Thyroid gland (tissue), 4 donors: ENCODE results near the gene WHRN. TPM values are rescaled to one million over a fixed set of nuclear protein-coding genes. Genes with fewer than 3 reads are reported as not detected.
A peak's percentile ranks its signal among the peaks of the same experiment; 100 is the strongest.

Source experiments
- DNase-seq, 2 donors: peaks; one replicate each; pipeline ENCODE4 v3.0.0-alpha.2; 2019
- H3K27ac ChIP-seq, 3 donors: fragments of 200-600 bp; sonication (generic); 1 replicate in 2 of 3; 2 replicates in 1 of 3; pipeline ENCODE4 v1.5.1; 2016 to 2019; ENCODE audit warnings: mild to moderate bottlenecking in 1 of 3, moderate library complexity in 1 of 3
- H3K27me3 ChIP-seq: fragments of 200-600 bp; sonication (generic); one replicate; pipeline ENCODE4 v1.5.1; 2019
- H3K36me3 ChIP-seq, 2 donors: fragments of 200-600 bp; sonication (generic); one replicate each; pipeline ENCODE4 v1.5.1; 2016 to 2019
- H3K4me1 ChIP-seq, 2 donors: fragments of 200-600 bp; sonication (generic); one replicate each; pipeline ENCODE4 v1.5.1; 2017 to 2019
- H3K4me3 ChIP-seq, 3 donors: fragments of 200-600 bp; sonication (generic); replicated peaks in 1 of 3; 1 replicate in 2 of 3; 2 replicates in 1 of 3; pipeline ENCODE4 v1.5.1; 2016; ENCODE audit warnings: mild to moderate bottlenecking in 1 of 3
- H3K9me3 ChIP-seq: fragments of 200-600 bp; sonication (generic); one replicate; pipeline ENCODE4 v1.5.1; 2017
- POLR2A ChIP-seq, 2 donors: fragments of 450-650 bp; IDR thresholded peaks; one replicate each; pipeline ENCODE4 v1.6.1; 2017; ENCODE audit warnings: antibody characterized with exemption in 2 of 2, mild to moderate bottlenecking in 2 of 2, moderate library complexity in 1 of 2
- WGBS, 2 donors: methylation state at CpG; one replicate each; pipeline ENCODE4 v1.1.5; 2017; 5-methylcytosine and 5-hydroxymethylcytosine counted together
- intact Hi-C: fragments of 100-400 bp; cut with DNase I; formaldehyde crosslinking; loops from one replicate; pipeline ENCODE4 v1.15.1; 2023
- total RNA-seq, 4 donors: library from RNA; depleted of rRNA; stranded (reverse); fragments of >200 nt; gene quantifications; one replicate each; pipeline ENCODE4 v1.2.3, GENCODE V29; 2016
- TF ChIP-seq, protein P1 (sequence below), 6 experiments: fragments of 200-600 bp in 3 of 6; fragments of 450-650 bp in 3 of 6; sonication (generic) in 3 of 6; IDR thresholded peaks; one replicate each; pipeline ENCODE4 v1.5.1; 2016 to 2019; ENCODE audit warnings: antibody characterized with exemption in 6 of 6, mild to moderate bottlenecking in 2 of 6, inconsistent platforms in 1 of 6, moderate library complexity in 1 of 6

The WHRN gene
- total RNA-seq, 4 donors from 2014 or later = 7.4 to 13.0 (median 10.9) TPM

DNA sequence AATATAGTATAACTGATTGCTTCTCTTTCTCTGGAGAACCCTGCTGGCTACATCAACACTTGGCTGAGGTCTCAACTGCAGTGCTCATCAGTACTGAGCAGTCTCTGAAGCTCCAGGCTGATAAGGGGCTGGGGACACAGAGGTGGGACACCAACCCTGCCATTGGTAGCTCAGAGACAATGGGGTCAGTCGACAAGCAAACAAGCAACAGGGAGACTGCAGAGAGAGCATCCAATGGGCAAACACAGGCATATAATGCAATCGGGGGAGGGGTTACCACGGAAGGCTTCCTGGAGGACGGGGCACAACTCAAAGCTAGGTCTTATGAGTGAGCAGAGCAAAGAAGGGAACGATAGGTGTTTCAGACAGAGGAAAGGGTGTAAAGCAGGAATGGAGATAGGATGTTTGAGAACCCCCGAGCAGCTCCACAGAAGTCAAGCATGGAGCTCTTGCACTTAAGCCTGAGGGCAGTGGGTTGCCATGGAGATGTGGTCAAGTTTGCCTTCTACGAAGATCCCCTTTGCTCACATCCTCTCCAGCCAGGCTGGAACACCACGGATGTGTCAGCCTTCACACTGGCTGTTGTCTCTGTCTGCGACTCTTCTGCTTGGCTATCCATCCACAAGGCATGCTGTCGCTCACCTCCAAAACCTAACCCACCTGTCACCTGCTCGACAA is 96.0 kb downstream of the WHRN start:
- Histone ChIP-seq H3K4me1 (no peaks in the 10 kb centered on the region), H3K27me3 (no peaks in the 10 kb centered on the region), H3K4me3 (no peak overlapping the region), H3K36me3 (no peaks in the 10 kb centered on the region), H3K27ac (no peak overlapping the region), H3K9me3 (no peaks in the 10 kb centered on the region)
- DNase-seq = no peak
- no peak for TF ChIP-seq POLR2A (IDR thresholded peaks at IDR 0.05)
- TF ChIP-seq, protein P1, sequence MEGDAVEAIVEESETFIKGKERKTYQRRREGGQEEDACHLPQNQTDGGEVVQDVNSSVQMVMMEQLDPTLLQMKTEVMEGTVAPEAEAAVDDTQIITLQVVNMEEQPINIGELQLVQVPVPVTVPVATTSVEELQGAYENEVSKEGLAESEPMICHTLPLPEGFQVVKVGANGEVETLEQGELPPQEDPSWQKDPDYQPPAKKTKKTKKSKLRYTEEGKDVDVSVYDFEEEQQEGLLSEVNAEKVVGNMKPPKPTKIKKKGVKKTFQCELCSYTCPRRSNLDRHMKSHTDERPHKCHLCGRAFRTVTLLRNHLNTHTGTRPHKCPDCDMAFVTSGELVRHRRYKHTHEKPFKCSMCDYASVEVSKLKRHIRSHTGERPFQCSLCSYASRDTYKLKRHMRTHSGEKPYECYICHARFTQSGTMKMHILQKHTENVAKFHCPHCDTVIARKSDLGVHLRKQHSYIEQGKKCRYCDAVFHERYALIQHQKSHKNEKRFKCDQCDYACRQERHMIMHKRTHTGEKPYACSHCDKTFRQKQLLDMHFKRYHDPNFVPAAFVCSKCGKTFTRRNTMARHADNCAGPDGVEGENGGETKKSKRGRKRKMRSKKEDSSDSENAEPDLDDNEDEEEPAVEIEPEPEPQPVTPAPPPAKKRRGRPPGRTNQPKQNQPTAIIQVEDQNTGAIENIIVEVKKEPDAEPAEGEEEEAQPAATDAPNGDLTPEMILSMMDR (IDR thresholded peaks at IDR 0.05) = no peak
- intact Hi-C loops = loop anchor here (5.0 to 10.0 kb wide), 3 partner anchors 96 to 243 kb away; partner anchors contain the start of genes ATP6V1G1 and WHRN
- 53 to 63% methylated on average over 11 of the region's 11 CpGs for whole genome bisulfite sequencing, 2 donors

DNA sequence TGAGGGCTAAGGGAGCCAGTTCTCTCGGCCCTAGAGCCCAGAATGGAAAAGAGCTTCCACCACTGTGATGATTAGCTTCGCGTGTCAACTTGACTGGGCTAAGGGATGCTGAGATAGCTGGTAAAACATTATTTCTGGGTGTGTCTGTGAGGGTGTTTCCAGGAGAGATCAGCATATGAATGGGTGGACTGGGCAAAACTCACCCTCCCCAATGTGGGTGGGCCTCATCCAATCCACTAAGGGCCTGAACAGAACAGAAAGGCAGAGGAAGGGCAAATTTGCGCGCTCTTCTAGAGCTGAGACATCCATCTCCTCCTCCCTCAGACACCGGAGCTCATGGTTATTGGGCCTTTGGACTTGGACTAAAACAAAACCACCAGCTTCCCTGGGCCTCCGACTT is 96.6 kb downstream of the WHRN start:
- WGBS, 2 donors = 85 to 89% methylated on average over 7 of the region's 7 CpGs
- no peak for TF ChIP-seq POLR2A (IDR thresholded peaks at IDR 0.05)
- TF ChIP-seq, protein P1 (IDR thresholded peaks at IDR 0.05) = no peak
- H3K4me3 ChIP-seq = no peak overlapping the region
- no peaks in the 10 kb centered on the region for H3K9me3 ChIP-seq
- intact Hi-C loops = loop anchor here (5.0 to 10.0 kb wide), 3 partner anchors 96 to 244 kb away; partner anchors contain the start of genes ATP6V1G1 and WHRN
- H3K27me3 ChIP-seq = no peaks in the 10 kb centered on the region
- H3K4me1 ChIP-seq = no peaks in the 10 kb centered on the region
- H3K36me3 ChIP-seq = no peaks in the 10 kb centered on the region
- no peak for DNase-seq
- H3K27ac ChIP-seq = no peak overlapping the region

DNA sequence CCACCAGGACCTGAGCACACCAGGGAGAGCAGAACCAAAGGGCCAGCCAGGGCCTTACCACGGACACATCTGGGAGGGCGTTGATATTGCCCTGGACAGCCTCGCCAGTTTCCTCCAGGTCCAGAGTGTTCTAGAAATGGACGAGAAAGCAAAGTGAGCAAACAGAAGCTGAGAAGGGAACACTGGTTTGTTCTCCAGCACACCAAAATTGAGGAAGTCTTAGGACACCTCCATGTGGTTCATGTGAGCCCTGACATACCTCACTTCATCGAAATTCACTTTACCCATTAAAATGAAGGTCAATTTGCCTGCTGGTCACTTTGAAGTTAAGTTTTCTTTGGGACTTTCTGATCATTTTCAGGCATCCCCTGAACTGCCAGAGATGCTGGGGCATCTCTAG is 97.4 kb downstream of the WHRN start:
- intact Hi-C loops = loop anchor here (5.0 to 10.0 kb wide), 3 partner anchors 97 to 244 kb away; partner anchors contain the start of genes ATP6V1G1 and WHRN
- H3K4me1 ChIP-seq = no peaks in the 10 kb centered on the region
- 80 to 90% methylated on average over 5 of the region's 5 CpGs for WGBS, 2 donors
- H3K27ac ChIP-seq = no peak overlapping the region
- no peaks in the 10 kb centered on the region for H3K36me3 ChIP-seq
- no peak overlapping the region for H3K4me3 ChIP-seq
- no peaks in the 10 kb centered on the region for H3K9me3 ChIP-seq
- no peaks in the 10 kb centered on the region for H3K27me3 ChIP-seq
- TF ChIP-seq POLR2A (IDR thresholded peaks at IDR 0.05) = no peak
- no peak for DNase-seq

DNA sequence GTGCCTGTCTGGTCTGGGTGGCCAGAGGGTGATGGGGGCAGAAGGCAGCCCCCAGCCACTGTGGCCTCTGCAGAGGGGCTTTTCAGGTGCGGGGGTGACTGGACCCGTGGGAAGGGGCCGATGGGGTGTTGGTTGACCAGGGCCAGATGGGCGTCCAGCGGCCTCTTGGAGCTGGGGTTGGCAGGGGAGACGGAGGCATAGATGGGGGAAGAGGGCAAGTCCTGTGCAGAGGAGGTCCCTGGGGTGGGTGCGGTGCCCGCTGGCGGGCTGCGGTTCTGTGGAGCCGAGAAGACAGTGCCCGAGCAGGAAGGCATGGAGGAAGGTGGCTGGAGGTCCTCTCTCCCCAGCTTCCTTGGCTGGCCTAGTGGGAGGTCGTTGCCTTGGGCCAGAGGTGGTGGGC is 98.8 kb downstream of the WHRN start:
- DNase-seq = no peak
- intact Hi-C loops = loop anchor here (5.0 to 10.0 kb wide), 3 partner anchors 98 to 246 kb away; partner anchors contain the start of genes ATP6V1G1 and WHRN
- 90 to 94% methylated on average over 13 of the region's 13 CpGs for WGBS, 2 donors
- Histone ChIP-seq H3K4me1 (no peaks in the 10 kb centered on the region), H3K36me3 (no peaks in the 10 kb centered on the region), H3K27me3 (no peaks in the 10 kb centered on the region), H3K4me3 (no peak overlapping the region), H3K9me3 (no peaks in the 10 kb centered on the region), H3K27ac (no peak overlapping the region)
- TF ChIP-seq, protein P1 (IDR thresholded peaks at IDR 0.05) = no peak
- no peak for TF ChIP-seq POLR2A (IDR thresholded peaks at IDR 0.05)

DNA sequence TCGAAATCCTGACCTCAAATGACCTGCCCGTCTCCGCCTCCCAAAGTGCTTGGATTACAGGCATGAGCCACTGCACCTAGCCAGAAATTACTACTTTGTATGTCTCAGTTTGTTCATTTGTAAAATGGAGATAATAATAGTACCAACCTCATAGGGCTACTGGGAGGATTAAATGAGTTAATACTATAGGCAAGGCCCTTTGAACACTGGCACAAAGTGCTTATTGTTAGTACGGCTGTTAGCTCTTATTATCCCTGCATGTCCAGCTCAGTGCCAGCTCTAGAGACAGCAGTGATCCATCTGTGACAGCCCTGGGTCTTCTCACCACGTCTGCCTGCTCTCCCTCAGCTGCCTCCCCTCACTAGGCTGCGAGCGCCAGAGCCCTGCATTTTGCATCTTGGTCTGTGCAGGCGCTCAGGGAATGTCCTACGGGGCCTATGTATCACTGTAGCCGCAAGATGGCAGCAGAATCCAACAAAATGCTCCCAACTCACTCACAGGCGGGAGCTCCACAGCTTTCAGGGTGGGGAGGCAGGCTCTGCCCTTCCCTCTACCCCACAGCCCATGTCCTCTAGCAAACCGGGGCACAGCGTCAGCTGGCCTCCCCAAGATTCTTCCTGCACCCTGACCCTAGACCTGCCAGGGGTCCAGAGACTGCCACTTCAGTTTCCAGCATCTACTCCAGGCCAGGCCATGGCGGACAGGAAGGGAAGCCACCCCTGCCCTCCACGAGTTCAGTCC is 99.8 kb downstream of the WHRN start:
- H3K27ac ChIP-seq = no peak overlapping the region
- peak; percentile 68 to 73 for DNase-seq
- TF ChIP-seq, protein P1 (IDR thresholded peaks at IDR 0.05) = peak; percentile 32 to 79 (median 76)
- no peak for TF ChIP-seq POLR2A (IDR thresholded peaks at IDR 0.05)
- no peak overlapping the region for H3K4me3 ChIP-seq
- intact Hi-C loops = loop anchor here (5.0 to 10.0 kb wide), 3 partner anchors 99 to 247 kb away; partner anchors contain the start of genes ATP6V1G1 and WHRN
- WGBS, 2 donors = 34 to 35% methylated on average over 12 to 14 of the region's 15 CpGs
- H3K9me3 ChIP-seq = no peaks in the 10 kb centered on the region
- H3K4me1 ChIP-seq = no peaks in the 10 kb centered on the region
- H3K27me3 ChIP-seq = no peaks in the 10 kb centered on the region
- H3K36me3 ChIP-seq = no peaks in the 10 kb centered on the region
